Measurements from ENCODE around the gene EIF4H.

- TF ChIP-seq CTCF (IDR thresholded peaks at IDR 0.05; ENCODE audit: low read depth, low read length) = no peak
- TF ChIP-seq POLR2A (IDR thresholded peaks at IDR 0.05; ENCODE audit: extremely low read depth, insufficient read length) = peak; percentile 13
- TF ChIP-seq MYC (IDR thresholded peaks at IDR 0.05; ENCODE audit: low read depth, low read length) = no peak; the same call in 1 of the 2 replicates
- no peak for TF ChIP-seq MAX (IDR thresholded peaks at IDR 0.05; ENCODE audit: low read depth, low read length)
Measured at GRCh38 chr7:74228951-74229900, 55.1 kb downstream of the EIF4H start.

Measured in NB4 (cell line).